Ishikawa (cell line): Measurements from ENCODE around the gene UCHL3.

Experiments used
- CEBPB ChIP-seq: IDR thresholded peaks from 2 replicates; pipeline ENCODE4 v1.6.1; 2012
- CREB1 ChIP-seq: IDR thresholded peaks from 2 replicates; pipeline ENCODE4 v1.6.1; 2012; ENCODE audit warnings: low read depth
- EGR1 ChIP-seq: IDR thresholded peaks from 2 replicates; pipeline ENCODE4 v1.6.1; 2012
- EP300 ChIP-seq: IDR thresholded peaks from 2 replicates; pipeline ENCODE4 v1.6.1; 2012; ENCODE audit warnings: borderline replicate concordance
- FOXM1 ChIP-seq: IDR thresholded peaks from 2 replicates; pipeline ENCODE4 v1.6.1; 2012; ENCODE audit warnings: low read depth, borderline replicate concordance
- NFIC ChIP-seq: IDR thresholded peaks from 2 replicates; pipeline ENCODE4 v1.6.1; 2012
- RAD21 ChIP-seq: IDR thresholded peaks from 2 replicates; pipeline ENCODE4 v1.6.1; 2012; ENCODE audit warnings: low read depth
- TAF1 ChIP-seq: IDR thresholded peaks from 2 replicates; pipeline ENCODE4 v1.6.1; 2012; ENCODE audit warnings: low read depth, mild to moderate bottlenecking
- TCF12 ChIP-seq: IDR thresholded peaks from 2 replicates; pipeline ENCODE4 v1.6.1; 2012; ENCODE audit warnings: low read depth
- TEAD4 ChIP-seq: IDR thresholded peaks from 2 replicates; pipeline ENCODE4 v1.6.1; 2012
- YY1 ChIP-seq: IDR thresholded peaks from 2 replicates; pipeline ENCODE4 v1.6.1; 2012; ENCODE audit warnings: low read depth
- ZBTB7A ChIP-seq: IDR thresholded peaks from 2 replicates; pipeline ENCODE4 v1.6.1; 2012; ENCODE audit warnings: low read depth
- TF ChIP-seq, protein P1 (sequence below): IDR thresholded peaks from 2 replicates; pipeline ENCODE4 v1.6.1; 2012
- TF ChIP-seq, protein P2 (sequence below): IDR thresholded peaks from 2 replicates; pipeline ENCODE4 v1.6.1; 2012; ENCODE audit warnings: low read depth, mild to moderate bottlenecking

DNA sequence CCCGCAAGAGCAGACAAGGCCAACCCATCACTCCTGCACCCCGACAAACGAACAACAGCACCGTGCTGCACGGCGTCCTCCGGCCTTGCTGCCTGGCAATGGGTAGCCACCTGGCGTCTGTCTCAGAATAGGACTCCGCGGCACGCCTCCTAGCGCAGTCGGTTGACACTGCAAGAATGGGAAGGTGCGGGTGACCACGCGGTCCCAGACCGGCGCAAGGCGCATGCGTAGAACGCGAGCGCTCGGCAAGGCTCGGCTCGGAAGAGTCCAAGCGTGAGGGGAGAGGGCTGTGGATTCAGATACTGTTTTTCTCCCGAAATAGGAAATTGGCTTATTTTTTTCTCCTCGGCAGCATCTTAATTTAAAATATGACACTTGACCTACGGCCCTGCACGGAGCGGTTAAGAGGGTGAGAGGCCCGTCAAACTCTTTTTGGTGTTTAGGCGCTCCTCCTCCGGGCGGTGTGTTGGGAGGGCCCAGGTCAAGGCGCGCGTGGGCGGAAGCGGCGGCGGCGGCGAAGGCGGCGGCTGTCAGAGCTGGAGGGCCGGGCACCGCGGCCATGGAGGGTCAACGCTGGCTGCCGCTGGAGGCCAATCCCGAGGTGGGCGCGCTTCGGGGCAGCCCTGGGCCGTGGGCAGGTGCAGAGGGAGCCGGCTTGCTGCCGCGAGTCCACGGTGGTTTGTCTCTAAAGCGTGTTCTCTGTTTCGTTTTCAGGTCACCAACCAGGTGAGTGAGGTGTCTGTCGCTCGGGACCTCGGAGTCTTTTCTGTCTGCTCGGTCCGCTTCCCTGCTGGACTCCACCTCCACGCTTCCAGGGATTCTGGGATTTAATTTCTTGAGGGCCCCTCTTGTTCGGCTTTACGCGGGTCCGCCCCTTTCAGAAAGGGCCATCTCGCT lies at the start of gene UCHL3:
- no peak; the same call in 1 of the 2 replicates for TF ChIP-seq NFIC
- no peak for TF ChIP-seq TEAD4
- peak; percentile 48; the same call in 1 of the 2 replicates for TF ChIP-seq EP300
- peak; percentile 100 for TF ChIP-seq EGR1
- no peak for TF ChIP-seq FOXM1
- peak; percentile 82 for TF ChIP-seq YY1
- TF ChIP-seq, protein P1, sequence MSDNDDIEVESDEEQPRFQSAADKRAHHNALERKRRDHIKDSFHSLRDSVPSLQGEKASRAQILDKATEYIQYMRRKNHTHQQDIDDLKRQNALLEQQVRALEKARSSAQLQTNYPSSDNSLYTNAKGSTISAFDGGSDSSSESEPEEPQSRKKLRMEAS, result peak; percentile 98
- TF ChIP-seq, protein P2, sequence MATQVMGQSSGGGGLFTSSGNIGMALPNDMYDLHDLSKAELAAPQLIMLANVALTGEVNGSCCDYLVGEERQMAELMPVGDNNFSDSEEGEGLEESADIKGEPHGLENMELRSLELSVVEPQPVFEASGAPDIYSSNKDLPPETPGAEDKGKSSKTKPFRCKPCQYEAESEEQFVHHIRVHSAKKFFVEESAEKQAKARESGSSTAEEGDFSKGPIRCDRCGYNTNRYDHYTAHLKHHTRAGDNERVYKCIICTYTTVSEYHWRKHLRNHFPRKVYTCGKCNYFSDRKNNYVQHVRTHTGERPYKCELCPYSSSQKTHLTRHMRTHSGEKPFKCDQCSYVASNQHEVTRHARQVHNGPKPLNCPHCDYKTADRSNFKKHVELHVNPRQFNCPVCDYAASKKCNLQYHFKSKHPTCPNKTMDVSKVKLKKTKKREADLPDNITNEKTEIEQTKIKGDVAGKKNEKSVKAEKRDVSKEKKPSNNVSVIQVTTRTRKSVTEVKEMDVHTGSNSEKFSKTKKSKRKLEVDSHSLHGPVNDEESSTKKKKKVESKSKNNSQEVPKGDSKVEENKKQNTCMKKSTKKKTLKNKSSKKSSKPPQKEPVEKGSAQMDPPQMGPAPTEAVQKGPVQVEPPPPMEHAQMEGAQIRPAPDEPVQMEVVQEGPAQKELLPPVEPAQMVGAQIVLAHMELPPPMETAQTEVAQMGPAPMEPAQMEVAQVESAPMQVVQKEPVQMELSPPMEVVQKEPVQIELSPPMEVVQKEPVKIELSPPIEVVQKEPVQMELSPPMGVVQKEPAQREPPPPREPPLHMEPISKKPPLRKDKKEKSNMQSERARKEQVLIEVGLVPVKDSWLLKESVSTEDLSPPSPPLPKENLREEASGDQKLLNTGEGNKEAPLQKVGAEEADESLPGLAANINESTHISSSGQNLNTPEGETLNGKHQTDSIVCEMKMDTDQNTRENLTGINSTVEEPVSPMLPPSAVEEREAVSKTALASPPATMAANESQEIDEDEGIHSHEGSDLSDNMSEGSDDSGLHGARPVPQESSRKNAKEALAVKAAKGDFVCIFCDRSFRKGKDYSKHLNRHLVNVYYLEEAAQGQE, result no peak
- TF ChIP-seq TCF12, result peak; percentile 28; the same call in 1 of the 2 replicates
- TF ChIP-seq CEBPB, result no peak
- no peak for TF ChIP-seq ZBTB7A
- peak; percentile 86 for TF ChIP-seq TAF1
- TF ChIP-seq RAD21, result peak; percentile 64
- 0 out of 2 replicates have a peak, but pooled peaks have one; percentile 40 for TF ChIP-seq CREB1
